GM23248 (cell line): ENCODE measurements around the gene NEUROD6. TPM values are rescaled to one million over a fixed set of nuclear protein-coding genes. Genes with fewer than 3 reads are reported as not detected.

Experiments
- DNase-seq: peaks from one replicate; pipeline ENCODE4 v3.0.0-alpha.2; 2015
- H2AFZ ChIP-seq: fragments of 200-600 bp; sonication (generic); 2 replicates; pipeline ENCODE4 v1.6.1; 2016; ENCODE audit warnings: antibody characterized with exemption
- H3F3A ChIP-seq: fragments of 200-600 bp; sonication (generic); 2 replicates; pipeline ENCODE4 v1.6.1; 2016; ENCODE audit warnings: mild to moderate bottlenecking, antibody characterized with exemption, mixed run types; ENCODE audit not compliant: insufficient read depth
- H3K27ac ChIP-seq: fragments of 200-600 bp; sonication (generic); 2 replicates; pipeline ENCODE4 v1.5.1; 2016; ENCODE audit warnings: mild to moderate bottlenecking
- H3K27me3 ChIP-seq: fragments of 200-600 bp; sonication (generic); replicated peaks from 2 replicates; pipeline ENCODE4 v1.6.1; 2016; ENCODE audit warnings: mild to moderate bottlenecking; ENCODE audit not compliant: insufficient read depth
- H3K36me3 ChIP-seq: fragments of 200-600 bp; sonication (generic); 2 replicates; pipeline ENCODE4 v1.6.1; 2016; ENCODE audit warnings: low read depth, mild to moderate bottlenecking
- H3K4me1 ChIP-seq: fragments of 200-600 bp; sonication (generic); 2 replicates; pipeline ENCODE4 v1.6.1; 2016; ENCODE audit warnings: mild to moderate bottlenecking; ENCODE audit not compliant: insufficient read depth
- H3K4me2 ChIP-seq: fragments of 200-600 bp; sonication (generic); one replicate; pipeline ENCODE4 v1.6.1; 2016; ENCODE audit warnings: mild to moderate bottlenecking; ENCODE audit not compliant: unreplicated experiment
- H3K4me3 ChIP-seq: fragments of 200-600 bp; sonication (generic); 2 replicates; pipeline ENCODE4 v1.5.1; 2016; ENCODE audit warnings: mild to moderate bottlenecking
- H3K79me2 ChIP-seq: fragments of 200-600 bp; sonication (generic); 2 replicates; pipeline ENCODE4 v1.6.1; 2016; ENCODE audit warnings: mild to moderate bottlenecking; ENCODE audit not compliant: insufficient read depth
- H3K9ac ChIP-seq: fragments of 200-600 bp; sonication (generic); 2 replicates; pipeline ENCODE4 v1.6.1; 2016; ENCODE audit warnings: mild to moderate bottlenecking
- H3K9me2 ChIP-seq: fragments of 200-600 bp; sonication (generic); 2 replicates; pipeline ENCODE4 v1.6.1; 2016; ENCODE audit warnings: mixed run types, mild to moderate bottlenecking, moderate library complexity; ENCODE audit not compliant: insufficient read depth
- H3K9me3 ChIP-seq: fragments of 200-600 bp; sonication (generic); one replicate; pipeline ENCODE4 v1.6.1; 2017; ENCODE audit warnings: low read depth
- H4K20me1 ChIP-seq: fragments of 200-600 bp; sonication (generic); 2 replicates; pipeline ENCODE4 v1.6.0; 2016; ENCODE audit not compliant: insufficient read depth
- EZH2 ChIP-seq: fragments of 200-600 bp; sonication (generic); IDR thresholded peaks from 2 replicates; pipeline ENCODE4 v1.6.1; 2018; ENCODE audit warnings: antibody characterized with exemption, mild to moderate bottlenecking; ENCODE audit not compliant: insufficient read depth, poor library complexity, severe bottlenecking
- EZH2phosphoT487 ChIP-seq: fragments of 200-600 bp; sonication (generic); IDR thresholded peaks from 2 replicates; pipeline ENCODE4 v1.6.1; 2018; ENCODE audit warnings: antibody characterized with exemption, moderate library complexity, mild to moderate bottlenecking, low read depth; ENCODE audit not compliant: insufficient read depth
- WGBS, 2 experiments: methylation state at CpG; one replicate each; pipeline ENCODE4 v1.1.6; 2015 to 2017; ENCODE audit warnings: low lambda C conversion rate in 2 of 2, low coverage in 1 of 2; ENCODE audit errors: missing lambda C conversion rate in 2 of 2; 5-methylcytosine and 5-hydroxymethylcytosine counted together
- in situ Hi-C: fragments of 300-500 bp; cut with MboI; formaldehyde crosslinking; loops from 2 replicates; pipeline ENCODE4 v1.15.0; 2020
- polyA plus RNA-seq: library from polyadenylated mRNA; unstranded; fragments of >200 nt; fragmentation: Nextera tagmentation; extraction: Ambion mirVana; gene quantifications from 2 replicates; pipeline ENCODE4 v1.2.1, GENCODE V29; 2016
- total RNA-seq: library from RNA; depleted of rRNA; stranded (reverse); fragments of >200 nt; shearing (Covaris generic); gene quantifications from 2 replicates; pipeline ENCODE4 v1.2.3, GENCODE V29; 2014

Gene NEUROD6
- total and polyA plus RNA-seq, 2 experiments from 2014 or later = not detected

DNA sequence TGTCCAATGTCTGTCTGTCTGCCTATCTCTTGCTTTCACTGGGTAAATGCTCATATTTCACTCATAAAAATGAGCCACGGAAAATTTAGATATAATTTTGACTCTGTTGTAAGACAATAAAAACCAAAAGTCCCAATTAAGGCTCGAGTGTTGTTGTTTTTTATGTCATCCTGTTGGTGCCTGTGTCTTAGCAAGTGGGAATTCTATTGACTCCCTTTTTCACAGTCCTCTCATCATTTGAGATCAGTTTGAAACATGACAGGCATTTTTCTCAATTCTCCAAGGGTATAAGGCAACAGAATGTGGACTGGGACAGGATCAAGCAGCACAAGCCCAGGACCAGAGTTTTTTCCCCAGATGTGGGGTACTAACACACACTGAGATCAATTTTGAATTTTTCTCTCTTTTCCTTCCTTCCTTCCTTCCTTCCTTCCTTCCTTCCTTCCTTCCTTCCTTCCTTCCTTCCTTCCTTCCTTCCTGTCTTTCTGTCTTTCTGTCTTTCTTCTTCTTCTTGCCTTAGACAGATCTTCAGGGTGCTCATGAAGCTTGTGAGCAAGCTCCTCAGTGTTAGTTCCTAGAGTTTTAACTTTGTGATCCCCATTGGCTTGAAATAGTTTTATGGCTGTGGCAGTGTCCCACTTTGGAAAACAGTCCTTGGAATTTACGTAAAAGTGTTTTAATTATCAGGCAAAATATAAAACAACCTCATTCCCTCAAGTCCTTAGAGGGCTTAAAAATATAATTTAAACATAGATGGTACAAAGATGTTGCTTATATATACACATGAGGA lies 3.2 kb upstream of the NEUROD6 start:
- DNase-seq = no peak
- Histone ChIP-seq H3K9me2 (no peaks in the 10 kb centered on the region), H3K27ac (no peak overlapping the region), H3K4me2 (no peak overlapping the region), H3F3A (no peaks in the 10 kb centered on the region), H3K9me3 (no peaks in the 10 kb centered on the region), H3K36me3 (no peaks in the 10 kb centered on the region), H3K27me3 (no peaks in the 10 kb centered on the region), H4K20me1 (no peaks in the 10 kb centered on the region), H3K9ac (no peak overlapping the region), H3K4me3 (no peak overlapping the region), H3K79me2 (no peaks in the 10 kb centered on the region), H3K4me1 (no peaks in the 10 kb centered on the region), H2AFZ (no peak overlapping the region)
- 3 to 10% methylated on average over 3 of the region's 3 CpGs for WGBS, 2 experiments
- in situ Hi-C loops = no loop called here
- TF ChIP-seq EZH2 (no peak), EZH2phosphoT487 (no peak)

DNA sequence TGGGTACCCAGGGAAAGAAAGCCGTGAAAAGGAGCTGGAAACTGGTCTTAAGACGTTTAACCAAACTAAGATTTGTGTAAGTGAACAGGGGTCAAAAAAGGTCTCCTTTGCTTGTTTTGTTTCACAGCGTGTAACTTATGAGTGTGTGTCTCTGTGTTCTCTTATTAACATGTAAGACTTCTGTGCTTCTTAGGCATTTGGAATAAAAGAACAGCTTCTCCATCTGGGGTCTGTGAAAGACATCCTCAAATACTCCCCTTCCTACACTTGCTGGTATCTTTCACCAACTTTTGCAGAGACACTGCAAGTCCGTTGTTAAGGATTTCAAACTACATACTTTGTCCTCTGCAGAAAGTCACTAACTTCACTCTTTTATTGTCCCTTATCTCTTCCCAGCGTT lies 615 bp upstream of the NEUROD6 start:
- no peak for DNase-seq
- Histone ChIP-seq H3K27me3 (peaks cover 7% of the 10 kb centered on the region; the same call in 1 of the 2 replicates), H3K4me1 (no peaks in the 10 kb centered on the region), H3K79me2 (no peaks in the 10 kb centered on the region), H3K27ac (no peak overlapping the region), H3K9me3 (no peaks in the 10 kb centered on the region), H4K20me1 (no peaks in the 10 kb centered on the region), H3K36me3 (no peaks in the 10 kb centered on the region), H2AFZ (no peak overlapping the region), H3F3A (no peaks in the 10 kb centered on the region), H3K4me2 (no peak overlapping the region), H3K9me2 (no peaks in the 10 kb centered on the region), H3K9ac (no peak overlapping the region), H3K4me3 (no peak overlapping the region)
- 7% methylated on average over 5 of the region's 5 CpGs for WGBS, 2 experiments
- in situ Hi-C loops = no loop called here
- TF ChIP-seq EZH2phosphoT487 = no peak
- TF ChIP-seq EZH2 = no peak

DNA sequence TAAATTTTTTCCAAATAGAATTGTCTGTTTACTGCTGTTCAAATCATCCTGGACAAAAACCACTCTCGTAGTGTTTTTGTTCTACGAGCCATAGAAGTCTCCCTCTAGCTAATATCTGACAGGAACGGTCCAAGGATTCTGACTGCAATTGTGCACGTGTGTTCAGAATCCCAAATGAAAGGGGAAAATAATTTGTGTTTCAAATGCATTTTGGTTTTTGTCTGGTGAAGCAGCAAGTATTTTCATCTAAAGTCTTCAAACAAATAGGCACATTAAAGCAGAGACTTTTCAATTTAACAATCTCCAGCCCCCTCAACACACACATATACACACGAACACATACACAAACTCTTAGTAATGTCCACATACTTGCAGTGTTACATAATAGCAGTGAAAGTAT lies 475 bp downstream of the NEUROD6 start:
- peaks cover 13% of the 10 kb centered on the region for H3K27me3 ChIP-seq
- in situ Hi-C loops = no loop called here
- no peaks in the 10 kb centered on the region for H3K9me2 ChIP-seq
- H3K9me3 ChIP-seq = no peaks in the 10 kb centered on the region
- H2AFZ ChIP-seq = no peak overlapping the region
- 3 to 9% methylated on average over 5 of the region's 5 CpGs for WGBS, 2 experiments
- no peak overlapping the region for H3K9ac ChIP-seq
- no peak overlapping the region for H3K4me3 ChIP-seq
- TF ChIP-seq EZH2 (no peak), EZH2phosphoT487 (no peak)
- no peaks in the 10 kb centered on the region for H3K79me2 ChIP-seq
- no peaks in the 10 kb centered on the region for H3K36me3 ChIP-seq
- H3K4me1 ChIP-seq = no peaks in the 10 kb centered on the region
- H4K20me1 ChIP-seq = no peaks in the 10 kb centered on the region
- no peak overlapping the region for H3K4me2 ChIP-seq
- DNase-seq = no peak
- H3F3A ChIP-seq = no peaks in the 10 kb centered on the region
- no peak overlapping the region for H3K27ac ChIP-seq

DNA sequence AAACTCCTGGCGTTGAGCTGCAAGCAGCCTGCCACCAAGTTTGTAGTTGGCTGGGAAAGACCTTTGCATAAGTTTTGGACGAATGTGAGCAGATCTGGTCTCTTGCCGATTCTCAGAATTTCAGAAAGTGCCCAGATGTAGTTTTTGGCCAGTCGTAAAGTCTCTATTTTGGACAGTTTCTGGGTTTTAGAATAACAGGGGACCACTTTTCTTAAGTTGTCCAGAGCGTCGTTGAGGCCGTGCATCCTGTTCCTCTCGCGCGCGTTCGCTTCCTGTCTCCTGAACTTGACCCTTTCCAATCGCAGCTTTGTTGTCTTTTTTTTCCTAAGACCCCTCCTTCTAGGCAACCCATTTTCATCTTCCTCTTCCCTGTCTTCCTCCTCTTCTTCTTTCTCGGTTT lies 1.8 kb downstream of the NEUROD6 start:
- H3K4me2 ChIP-seq = no peak overlapping the region
- no peak overlapping the region for H3K4me3 ChIP-seq
- H3K79me2 ChIP-seq = no peaks in the 10 kb centered on the region
- no peaks in the 10 kb centered on the region for H3K4me1 ChIP-seq
- no peaks in the 10 kb centered on the region for H3K36me3 ChIP-seq
- H3K9ac ChIP-seq = no peak overlapping the region
- no peaks in the 10 kb centered on the region for H4K20me1 ChIP-seq
- no peak overlapping the region for H3K27ac ChIP-seq
- H3K9me2 ChIP-seq = no peaks in the 10 kb centered on the region
- in situ Hi-C loops = no loop called here
- H2AFZ ChIP-seq = no peak overlapping the region
- no peaks in the 10 kb centered on the region for H3F3A ChIP-seq
- DNase-seq = no peak
- H3K9me3 ChIP-seq = no peaks in the 10 kb centered on the region
- no peak for TF ChIP-seq EZH2
- H3K27me3 ChIP-seq = peaks cover 13% of the 10 kb centered on the region
- 55 to 59% methylated on average over 14 of the region's 14 CpGs for WGBS, 2 experiments
